Head of caudate nucleus (tissue), 42 donors: Measurements from ENCODE around the gene GPNMB.

Source experiments
- DNase-seq, 42 donors: peaks; one replicate each; pipeline versions ENCODE4 v3.0.0 to v3.0.0-alpha.2; 2020 to 2021; ENCODE audit warnings: mixed read lengths in 7 of 42
- intact Hi-C: fragments of 100-400 bp; cut with DNase I; formaldehyde crosslinking; loops from one replicate; pipeline ENCODE4 v1.15.0; 2022

GPNMB gene

GRCh38 chr7:23261843-23262452 lies 15.4 kb downstream of the GPNMB start:
- intact Hi-C loops = no loop called here
- peak in 41 of 42 donors; percentile 22 to 82 (median 61) for DNase-seq

DNA sequence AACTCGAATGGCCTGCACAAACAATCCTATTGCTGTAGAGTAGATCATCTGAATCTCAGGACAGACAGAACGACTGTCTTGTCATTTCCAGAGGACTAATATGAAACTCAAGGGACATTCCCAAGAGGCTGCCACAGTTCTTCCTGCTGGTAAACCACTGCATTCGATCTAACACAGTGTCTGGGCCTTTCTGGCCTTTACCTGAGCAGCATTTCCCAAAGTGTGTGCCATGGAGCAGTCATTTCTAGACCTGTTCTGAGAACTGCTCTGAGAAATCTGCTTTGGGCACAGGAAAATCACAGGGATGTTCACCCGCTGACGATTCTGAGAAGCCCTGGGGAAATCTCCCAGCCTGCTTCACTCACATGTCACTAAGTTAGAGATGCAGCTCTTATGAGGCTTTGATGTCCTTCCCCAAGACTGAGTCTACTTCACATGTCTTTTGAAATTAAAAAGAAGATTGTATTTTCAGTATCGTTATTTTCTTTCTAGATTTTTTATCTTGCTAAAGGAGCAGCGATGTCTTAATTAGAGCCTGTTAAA lies 18.4 kb downstream of the GPNMB start:
- intact Hi-C loops = no loop called here
- DNase-seq = no peak

- intact Hi-C loops = no loop called here
- DNase-seq = no peak
These were observed 20.3 kb downstream of the GPNMB start for GRCh38 chr7:23266918-23267317.

DNA sequence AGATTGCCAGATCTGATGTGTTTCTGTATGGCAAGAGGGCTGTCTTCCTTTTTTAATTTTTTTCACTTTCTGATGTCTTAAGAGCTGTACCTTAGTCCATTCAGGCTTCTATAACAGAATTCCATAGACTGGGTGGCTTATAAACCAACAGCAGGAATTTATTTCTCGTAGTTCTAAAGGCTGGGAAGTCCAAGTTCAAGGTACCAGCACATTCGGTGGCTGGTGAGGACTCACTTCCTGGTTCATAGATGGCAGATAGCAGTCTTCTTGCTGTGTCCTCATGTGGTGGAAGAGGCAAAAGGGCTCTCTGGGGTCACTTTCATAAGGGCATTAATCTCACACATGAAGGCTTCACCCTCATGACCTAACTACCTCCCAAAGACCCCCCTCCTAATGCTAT lies 20.8 kb downstream of the GPNMB start:
- DNase-seq = no peak
- intact Hi-C loops = no loop called here

GRCh38 chr7:23268167-23268566 lies 21.6 kb downstream of the GPNMB start:
- DNase-seq = no peak
- intact Hi-C loops = no loop called here

GRCh38 chr7:23268746-23269145 lies 22.2 kb downstream of the GPNMB start:
- DNase-seq = no peak
- intact Hi-C loops = no loop called here

DNA sequence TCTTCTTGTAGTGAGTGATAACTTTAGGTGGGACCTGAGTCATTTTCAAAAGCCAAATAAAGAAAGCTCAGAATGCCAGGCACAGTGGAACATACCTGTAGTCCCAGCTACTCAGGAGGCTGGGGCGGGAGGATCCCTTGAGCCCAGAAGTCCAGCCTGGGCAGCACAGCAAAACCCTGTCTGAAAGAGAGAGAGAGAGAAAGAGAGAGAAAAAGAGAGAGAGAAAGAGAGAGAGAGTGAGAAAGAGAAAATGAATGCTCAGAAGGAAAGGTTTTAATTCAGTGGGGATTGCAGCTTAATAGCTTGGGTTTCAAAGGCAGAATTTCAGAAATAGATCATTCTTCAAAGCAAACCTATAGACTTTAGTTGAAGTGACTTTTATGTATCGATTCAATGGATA lies 25.7 kb downstream of the GPNMB start:
- DNase-seq = no peak
- intact Hi-C loops = no loop called here

DNA sequence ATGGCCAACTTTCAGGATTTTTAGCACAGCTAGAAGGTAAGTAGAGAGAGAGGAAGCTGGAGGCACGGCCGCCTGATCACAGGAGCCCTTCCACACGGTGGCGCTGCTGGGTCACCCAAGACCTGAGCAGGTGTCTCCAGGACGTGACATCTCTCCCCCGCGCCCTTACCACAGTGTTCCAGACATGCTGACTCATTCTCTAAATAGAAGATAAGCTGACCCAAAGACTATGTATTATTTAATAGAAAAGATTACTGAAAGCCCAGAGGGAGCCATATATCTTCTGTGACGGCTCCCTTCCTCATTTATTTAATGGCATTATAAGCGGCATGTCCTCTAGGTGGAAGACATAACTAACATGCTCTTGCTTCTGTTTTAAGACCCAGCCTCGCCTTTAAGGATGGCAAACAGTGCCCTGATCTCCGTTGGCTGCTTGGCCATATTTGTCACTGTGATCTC lies 26.6 kb downstream of the GPNMB start:
- peak; percentile 46 to 83 (median 66) for DNase-seq
- intact Hi-C loops = no loop called here

DNA sequence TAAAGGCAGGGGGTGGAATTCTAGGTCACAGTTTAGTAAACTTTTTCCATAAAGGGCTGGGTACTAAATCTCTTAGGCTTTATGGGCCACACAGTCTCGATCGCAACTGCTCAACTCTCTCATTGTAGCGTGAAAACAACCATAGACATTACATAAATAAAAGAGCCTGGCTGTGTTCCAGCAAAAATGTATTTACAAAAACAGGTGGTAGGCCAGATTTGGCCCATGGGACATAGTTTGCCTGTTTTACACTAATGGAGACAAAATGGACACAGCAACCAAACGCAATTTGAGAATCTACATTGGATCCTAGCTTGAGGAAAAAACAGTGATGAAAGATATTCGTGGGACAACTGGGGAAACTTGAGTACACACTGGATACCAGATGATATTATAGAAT lies 29.3 kb downstream of the GPNMB start:
- intact Hi-C loops = no loop called here
- no peak for DNase-seq

GRCh38 chr7:23276376-23276775 lies 29.8 kb downstream of the GPNMB start:
- DNase-seq = no peak
- intact Hi-C loops = no loop called here

DNA sequence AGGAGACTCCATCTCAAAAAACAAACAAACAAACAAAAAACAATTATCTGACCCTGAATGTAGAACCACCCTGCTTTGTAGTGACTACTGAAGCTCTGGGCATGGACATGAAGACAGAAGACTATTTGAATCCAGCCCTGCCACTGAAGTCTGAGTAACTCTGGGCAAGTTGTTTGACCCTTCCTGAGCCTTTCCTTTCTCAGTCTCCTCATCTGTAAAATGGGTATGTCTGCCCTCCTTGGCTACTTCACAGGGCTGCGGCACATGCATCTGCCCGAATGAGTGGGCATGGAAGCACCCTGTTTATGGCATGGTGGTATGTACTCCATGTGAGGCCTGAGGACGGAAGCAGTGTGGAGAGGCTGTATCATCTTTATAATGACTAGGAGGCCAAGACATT lies 30.4 kb downstream of the GPNMB start:
- intact Hi-C loops = no loop called here
- no peak for DNase-seq

- intact Hi-C loops = no loop called here
- DNase-seq = peak in 14 of 42 donors; percentile 4 to 66 (median 32)
These were observed 30.9 kb downstream of the GPNMB start for GRCh38 chr7:23277359-23277989.

- intact Hi-C loops = no loop called here
- DNase-seq = no peak
These were observed 33.4 kb downstream of the GPNMB start for GRCh38 chr7:23279819-23280525.

- intact Hi-C loops = no loop called here
- no peak for DNase-seq
These were observed 36.5 kb downstream of the GPNMB start for GRCh38 chr7:23283086-23283485.

DNA sequence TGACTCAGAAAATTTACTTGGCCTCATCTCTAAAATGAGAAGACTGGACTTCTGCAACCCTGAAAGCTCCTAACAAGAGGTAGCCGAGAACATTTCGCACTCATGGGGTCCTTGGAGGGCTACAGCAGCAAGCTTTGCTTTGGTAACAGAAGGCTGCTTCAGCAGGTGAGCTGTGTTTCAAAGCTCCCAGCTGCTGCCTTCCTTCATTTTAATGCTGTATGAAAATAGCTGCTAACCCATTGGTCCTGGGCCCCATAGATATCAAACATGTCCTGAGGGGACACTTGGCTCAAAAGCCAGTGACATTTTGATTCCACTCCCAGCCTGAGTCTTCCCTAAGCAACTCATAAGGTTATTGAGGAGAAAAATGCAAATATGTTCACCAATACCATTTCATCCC lies 38.3 kb downstream of the GPNMB start:
- intact Hi-C loops = no loop called here
- DNase-seq = no peak

- no peak for DNase-seq
- intact Hi-C loops = no loop called here
These were observed 39.4 kb downstream of the GPNMB start for GRCh38 chr7:23285657-23286646.

- intact Hi-C loops = no loop called here
- no peak for DNase-seq
These were observed 41.0 kb downstream of the GPNMB start for GRCh38 chr7:23287612-23288011.

- DNase-seq = no peak
- intact Hi-C loops = no loop called here
These were observed 44.4 kb downstream of the GPNMB start for GRCh38 chr7:23290993-23291392.

DNA sequence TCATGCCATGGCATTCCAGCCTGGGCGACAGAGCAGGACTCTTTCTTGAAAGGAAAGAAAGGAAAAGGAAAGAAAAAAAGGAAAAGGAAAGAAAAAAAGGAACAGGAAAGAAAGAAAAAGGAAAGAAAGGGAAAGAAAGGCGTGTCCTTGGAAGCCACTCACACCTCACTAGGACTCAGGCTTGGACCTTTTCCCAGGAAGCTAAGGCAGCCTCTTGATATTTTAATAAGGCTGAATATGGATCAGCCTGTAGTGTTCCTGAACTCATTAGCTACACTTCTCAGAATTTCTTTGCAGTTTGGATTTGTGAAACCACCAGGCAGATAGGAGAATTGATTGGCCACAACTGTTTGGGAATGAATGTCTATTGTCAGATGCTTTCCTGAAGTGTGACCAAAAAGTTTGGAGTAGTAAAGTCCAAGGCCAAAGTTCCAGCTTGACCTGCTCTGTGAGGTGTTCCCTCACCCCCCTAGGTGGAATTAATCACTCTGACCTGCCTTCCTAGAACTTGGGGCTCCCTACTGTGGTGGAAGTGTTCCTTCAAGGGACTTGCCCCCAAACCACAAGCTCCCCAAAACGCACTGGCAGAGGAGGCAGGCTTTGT lies 45.5 kb downstream of the GPNMB start:
- DNase-seq = no peak
- intact Hi-C loops = no loop called here
